Kidney epithelial cell (primary cell): Measurements from ENCODE around the gene CBLB. TPM values are rescaled to one million over a fixed set of nuclear protein-coding genes. Genes with fewer than 3 reads are reported as not detected.
A peak's percentile ranks its signal among the peaks of the same experiment; 100 is the strongest.

Experiments
- DNase-seq: peaks from one replicate; pipeline ENCODE4 v3.0.0-alpha.2; 2010; ENCODE audit warnings: low read depth
- H3K27me3 ChIP-seq: 2 replicates; pipeline ENCODE4 v1.6.0; 2011; ENCODE audit warnings: low read length; ENCODE audit not compliant: control insufficient read depth, insufficient read depth
- H3K36me3 ChIP-seq: 2 replicates; pipeline ENCODE4 v1.5.1; 2011; ENCODE audit warnings: low read length; ENCODE audit not compliant: control insufficient read depth, insufficient read depth
- H3K4me3 ChIP-seq: 2 replicates; pipeline ENCODE4 v1.5.1; 2011; ENCODE audit warnings: low read depth, mild to moderate bottlenecking, control low read depth, low read length
- CTCF ChIP-seq: IDR thresholded peaks from 2 replicates; pipeline ENCODE4 v1.5.1; 2011; ENCODE audit warnings: mild to moderate bottlenecking, moderate library complexity, low read length, control low read depth, inconsistent platforms; ENCODE audit not compliant: insufficient read depth, poor library complexity, severe bottlenecking
- total RNA-seq: library from RNA; depleted of rRNA; stranded (reverse); fragments of >200 nt; gene quantifications from 2 replicates; pipeline ENCODE4 v1.2.3, GENCODE V29; 2015

CBLB gene
- total RNA-seq, 1 donor from 2014 or later: 27.2 TPM

DNA sequence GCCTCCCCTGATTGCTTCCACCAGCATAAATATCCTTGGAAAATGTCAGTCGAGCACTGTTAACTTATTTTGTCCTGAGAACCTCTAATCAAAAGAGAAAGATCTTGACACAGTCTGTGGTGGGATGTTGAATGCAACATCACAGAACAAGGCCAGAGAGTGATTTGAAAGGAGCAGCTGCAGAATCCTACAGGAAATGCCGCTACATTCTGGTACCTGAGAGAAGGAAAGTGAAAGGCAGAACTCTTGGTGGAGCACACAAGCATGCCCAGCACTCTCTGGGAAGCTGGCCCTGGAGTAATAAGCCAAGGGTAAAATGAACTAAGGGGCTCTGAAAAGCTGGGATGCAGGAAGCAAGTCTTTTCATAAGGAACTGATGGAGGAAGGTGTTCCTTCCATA is 75.8 kb downstream of the CBLB start:
- H3K4me3 ChIP-seq: no peak overlapping the region
- DNase-seq: no peak
- H3K36me3 ChIP-seq: no peaks in the 10 kb centered on the region
- TF ChIP-seq CTCF: no peak
- no peaks in the 10 kb centered on the region for H3K27me3 ChIP-seq

DNA sequence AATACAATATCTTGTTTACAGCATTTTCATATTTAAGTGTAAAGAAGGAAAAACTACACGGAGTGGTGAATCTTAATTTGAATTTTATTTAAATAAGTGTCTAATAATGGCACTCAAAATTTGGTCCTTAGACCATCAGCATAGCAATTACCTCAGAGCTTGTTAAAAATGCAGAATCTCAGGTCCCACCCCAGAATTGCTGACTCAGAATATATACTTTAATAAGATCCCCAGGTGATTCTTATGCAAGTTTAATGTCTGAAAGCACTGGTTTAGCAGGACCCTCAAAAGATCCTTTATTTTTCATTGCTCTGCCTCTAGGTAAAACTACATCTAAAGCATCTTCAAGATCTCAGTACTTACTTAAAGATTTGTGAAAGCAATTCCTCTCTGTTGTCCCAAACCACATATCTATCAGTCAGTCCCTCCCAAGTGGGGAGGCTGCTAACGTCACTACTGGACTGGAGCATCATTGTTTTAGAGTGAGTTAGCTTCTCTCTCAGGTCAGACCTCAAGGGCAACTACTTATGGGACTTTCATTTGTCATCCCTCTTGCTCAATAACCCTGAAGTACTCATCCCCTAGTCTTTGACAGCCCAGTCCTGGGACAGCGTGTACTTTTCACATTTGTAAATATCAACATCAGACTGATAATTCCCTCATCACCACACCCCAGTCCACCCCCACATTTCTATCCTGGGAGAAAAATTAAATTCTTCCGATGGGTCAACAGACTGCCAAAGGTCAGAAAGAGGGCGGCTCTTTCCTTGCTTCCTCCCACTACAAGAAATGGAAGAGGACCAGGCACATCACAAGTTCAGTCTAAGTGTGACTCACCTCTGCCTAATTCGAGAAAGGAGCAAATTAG is 76.7 kb downstream of the CBLB start:
- Histone ChIP-seq H3K27me3 (no peaks in the 10 kb centered on the region), H3K4me3 (no peak overlapping the region), H3K36me3 (no peaks in the 10 kb centered on the region)
- no peak for TF ChIP-seq CTCF
- peak; percentile 55 for DNase-seq

- H3K36me3 ChIP-seq: no peaks in the 10 kb centered on the region
- TF ChIP-seq CTCF: no peak
- no peak for DNase-seq
Observed at GRCh38 chr3:105791131-105791530, 77.7 kb downstream of the CBLB start.

GRCh38 chr3:105790534-105790933 is 78.3 kb downstream of the CBLB start:
- no peak for TF ChIP-seq CTCF
- Histone ChIP-seq H3K4me3 (no peak overlapping the region), H3K27me3 (no peaks in the 10 kb centered on the region), H3K36me3 (no peaks in the 10 kb centered on the region)
- no peak for DNase-seq

More at GRCh38 chr3:105791131-105791530, 77.7 kb downstream of the CBLB start:
- Histone ChIP-seq H3K4me3 (no peak overlapping the region), H3K27me3 (no peaks in the 10 kb centered on the region)

GRCh38 chr3:105788593-105788992 is 80.2 kb downstream of the CBLB start:
- Histone ChIP-seq H3K27me3 (no peaks in the 10 kb centered on the region), H3K4me3 (no peak overlapping the region), H3K36me3 (no peaks in the 10 kb centered on the region)
- no peak for DNase-seq
- TF ChIP-seq CTCF: no peak

DNA sequence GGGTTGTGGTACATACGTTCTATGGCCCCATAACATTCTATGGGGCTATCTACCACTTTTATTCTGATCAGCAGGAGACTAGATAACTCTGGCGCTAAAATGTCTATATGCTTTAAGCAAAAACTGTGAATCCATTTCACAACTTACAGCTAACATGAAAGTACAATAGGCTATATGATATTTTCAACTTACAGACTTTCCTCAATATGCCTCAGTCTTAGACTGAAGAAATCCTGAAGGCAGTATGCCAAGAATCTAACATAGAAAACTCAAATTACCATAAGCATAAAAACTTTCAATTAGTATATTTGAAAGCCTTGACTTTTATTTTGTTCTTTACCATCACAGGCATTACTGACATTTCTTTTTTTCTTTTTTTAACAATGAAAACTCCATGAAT is 81.4 kb downstream of the CBLB start:
- Histone ChIP-seq H3K4me3 (no peak overlapping the region), H3K27me3 (no peaks in the 10 kb centered on the region), H3K36me3 (no peaks in the 10 kb centered on the region)
- DNase-seq: no peak
- no peak for TF ChIP-seq CTCF
